Measurements from ENCODE around the gene FCN3.

Gene FCN3

DNA sequence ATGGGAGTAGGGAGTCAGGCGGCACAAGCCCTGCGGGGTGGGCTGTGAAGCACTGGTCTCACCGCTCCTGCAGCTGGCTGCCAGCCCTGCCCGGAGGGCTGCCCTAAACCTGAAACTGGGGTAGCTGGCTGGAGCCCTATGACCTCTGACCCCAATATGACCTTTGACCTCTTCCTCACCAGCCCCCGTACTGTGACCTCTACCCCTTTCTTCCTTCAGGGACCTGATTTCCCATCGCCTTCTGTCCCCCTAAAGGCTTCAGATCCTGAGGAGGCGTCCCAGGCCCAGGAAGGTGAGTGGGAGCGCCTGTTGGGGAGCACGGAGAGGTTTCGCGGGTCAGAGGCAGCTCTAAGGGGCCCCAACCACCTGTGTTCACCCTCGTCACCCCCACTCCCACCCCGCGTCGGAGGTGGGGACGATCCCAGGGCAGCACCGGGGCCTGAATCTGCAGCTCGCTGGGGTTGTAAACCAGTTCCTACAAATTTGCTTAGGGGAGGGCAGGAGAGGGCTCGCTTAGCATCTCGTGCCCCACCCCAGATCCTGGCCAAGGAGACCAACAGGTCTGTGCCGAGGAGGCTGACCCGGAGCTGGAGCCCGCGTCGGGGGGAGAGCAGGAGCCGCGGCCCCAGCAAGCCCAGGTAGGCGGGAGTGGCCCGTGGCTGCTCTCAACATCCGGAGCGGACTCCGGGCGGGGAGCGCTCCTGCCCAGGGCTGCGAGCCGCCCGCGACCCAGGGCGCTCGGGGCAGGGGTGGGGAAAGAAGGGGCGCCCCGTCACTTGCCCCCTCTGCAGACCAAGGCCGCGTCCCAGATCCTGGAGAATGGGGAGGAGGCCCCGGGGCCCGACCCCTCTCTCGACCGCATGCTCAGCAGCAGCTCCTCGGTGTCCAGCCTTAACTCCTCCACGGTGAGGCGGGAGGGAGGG, 25.5 kb downstream of the FCN3 start:
- no peaks in the 10 kb centered on the region for H3K79me2 ChIP-seq (ENCODE audit: insufficient read depth, low read length)
- no peaks in the 10 kb centered on the region for H3K27me3 ChIP-seq (ENCODE audit: low read length)
- H3K4me2 ChIP-seq (ENCODE audit: low read depth, low read length, poor library complexity, severe bottlenecking): peak overlapping the region; percentile 67
- TF ChIP-seq, protein P1, sequence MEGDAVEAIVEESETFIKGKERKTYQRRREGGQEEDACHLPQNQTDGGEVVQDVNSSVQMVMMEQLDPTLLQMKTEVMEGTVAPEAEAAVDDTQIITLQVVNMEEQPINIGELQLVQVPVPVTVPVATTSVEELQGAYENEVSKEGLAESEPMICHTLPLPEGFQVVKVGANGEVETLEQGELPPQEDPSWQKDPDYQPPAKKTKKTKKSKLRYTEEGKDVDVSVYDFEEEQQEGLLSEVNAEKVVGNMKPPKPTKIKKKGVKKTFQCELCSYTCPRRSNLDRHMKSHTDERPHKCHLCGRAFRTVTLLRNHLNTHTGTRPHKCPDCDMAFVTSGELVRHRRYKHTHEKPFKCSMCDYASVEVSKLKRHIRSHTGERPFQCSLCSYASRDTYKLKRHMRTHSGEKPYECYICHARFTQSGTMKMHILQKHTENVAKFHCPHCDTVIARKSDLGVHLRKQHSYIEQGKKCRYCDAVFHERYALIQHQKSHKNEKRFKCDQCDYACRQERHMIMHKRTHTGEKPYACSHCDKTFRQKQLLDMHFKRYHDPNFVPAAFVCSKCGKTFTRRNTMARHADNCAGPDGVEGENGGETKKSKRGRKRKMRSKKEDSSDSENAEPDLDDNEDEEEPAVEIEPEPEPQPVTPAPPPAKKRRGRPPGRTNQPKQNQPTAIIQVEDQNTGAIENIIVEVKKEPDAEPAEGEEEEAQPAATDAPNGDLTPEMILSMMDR (IDR thresholded peaks at IDR 0.05; ENCODE audit: insufficient read depth, low read length, poor library complexity, severe bottlenecking): no peak
- H4K20me1 ChIP-seq (ENCODE audit: low read depth, low read length): no peaks in the 10 kb centered on the region
- H3K27ac ChIP-seq (ENCODE audit: low read depth, low read length): no peak overlapping the region
- no peaks in the 10 kb centered on the region for H3F3A ChIP-seq (ENCODE audit: insufficient read depth)
- H3K36me3 ChIP-seq (ENCODE audit: low read length): no peaks in the 10 kb centered on the region
- H3K4me3 ChIP-seq (ENCODE audit: insufficient read depth, low read length, poor library complexity, severe bottlenecking): peak overlapping the region; percentile 31
- H3K9ac ChIP-seq (ENCODE audit: low read length): peak overlapping the region; percentile 48
- peak overlapping the region; percentile 36 for H2AFZ ChIP-seq (ENCODE audit: low read depth, low read length, severe bottlenecking)
- no peaks in the 10 kb centered on the region for H3K9me3 ChIP-seq (ENCODE audit: insufficient read depth, low read length)
- no peaks in the 10 kb centered on the region for H3K9me2 ChIP-seq (replicated peaks; ENCODE audit: insufficient read depth, low read length)

DNA sequence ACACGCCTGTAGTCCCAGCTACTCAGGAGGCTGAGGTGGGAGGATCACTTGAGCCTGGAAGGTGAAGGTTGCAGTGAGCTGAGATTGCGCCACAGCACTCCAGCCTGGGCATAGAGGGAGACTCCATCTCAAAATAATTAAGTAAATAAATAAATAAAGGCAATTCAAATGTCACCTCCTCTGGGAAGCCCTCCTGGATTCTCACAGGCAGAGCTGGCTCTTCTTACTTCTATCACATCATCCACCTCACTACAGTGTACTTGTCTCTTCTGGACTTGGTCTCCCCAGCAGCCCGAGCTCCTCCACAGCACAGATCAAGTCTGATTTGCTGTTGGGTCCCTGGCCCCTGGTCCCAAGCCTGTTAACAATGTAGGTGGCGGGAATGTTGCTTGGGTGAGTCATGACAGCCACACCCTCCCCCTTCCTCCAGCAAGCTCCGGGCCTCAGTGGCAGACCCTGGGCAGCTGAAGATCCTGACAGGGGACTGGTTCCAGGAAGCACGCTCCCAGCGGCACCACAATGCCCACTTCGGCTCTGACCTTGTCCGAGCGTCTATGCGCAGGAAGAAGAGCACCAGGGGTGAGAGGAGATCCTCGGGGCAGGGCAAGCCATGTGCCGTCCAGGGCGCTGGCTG, 27.5 kb downstream of the FCN3 start:
- no peak overlapping the region for H3K4me3 ChIP-seq (ENCODE audit: insufficient read depth, low read length, poor library complexity, severe bottlenecking)
- no peak overlapping the region for H3K4me2 ChIP-seq (ENCODE audit: low read depth, low read length, poor library complexity, severe bottlenecking)
- H4K20me1 ChIP-seq (ENCODE audit: low read depth, low read length): no peaks in the 10 kb centered on the region
- H3K9me3 ChIP-seq (ENCODE audit: insufficient read depth, low read length): no peaks in the 10 kb centered on the region
- no peaks in the 10 kb centered on the region for H3K9me2 ChIP-seq (replicated peaks; ENCODE audit: insufficient read depth, low read length)
- no peaks in the 10 kb centered on the region for H3K27me3 ChIP-seq (ENCODE audit: low read length)
- peaks cover 3% of the 10 kb centered on the region; the same call in 1 of the 2 replicates for H3K79me2 ChIP-seq (ENCODE audit: insufficient read depth, low read length)
- TF ChIP-seq, protein P1 (IDR thresholded peaks at IDR 0.05; ENCODE audit: insufficient read depth, low read length, poor library complexity, severe bottlenecking): no peak
- TF ChIP-seq EZH2phosphoT487 (conservative IDR thresholded peaks at IDR 0.05; ENCODE audit: low read length): no peak
- H3K36me3 ChIP-seq (ENCODE audit: low read length): no peaks in the 10 kb centered on the region
- no peak overlapping the region for H3K27ac ChIP-seq (ENCODE audit: low read depth, low read length)
- no peak overlapping the region for H2AFZ ChIP-seq (ENCODE audit: low read depth, low read length, severe bottlenecking)
- 0 out of 2 replicates have a peak, but pooled peaks cover 9% of the 10 kb centered on the region for H3F3A ChIP-seq (ENCODE audit: insufficient read depth)
- H3K9ac ChIP-seq (ENCODE audit: low read length): no peak overlapping the region

DNA sequence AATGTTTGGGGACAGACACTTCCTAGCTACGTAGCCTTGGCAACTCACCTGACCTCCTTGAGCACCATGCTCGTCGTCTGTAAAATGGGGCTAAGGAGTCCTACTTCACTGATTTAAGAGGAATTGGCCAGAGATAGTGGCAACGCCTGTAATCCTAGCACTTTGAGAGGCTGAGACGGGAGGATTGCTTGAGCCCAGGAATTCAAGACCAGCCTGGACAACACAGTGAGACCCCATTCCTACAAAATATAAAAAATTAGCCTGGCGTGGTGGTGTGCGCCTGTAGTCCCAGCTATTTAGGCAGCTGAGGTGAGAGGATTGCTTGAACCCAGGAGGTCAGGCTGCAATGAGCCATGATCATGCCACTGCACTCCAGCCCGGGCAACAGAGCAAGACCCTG, 28.3 kb downstream of the FCN3 start:
- H3K27ac ChIP-seq (ENCODE audit: low read depth, low read length): no peak overlapping the region
- no peak overlapping the region for H3K9ac ChIP-seq (ENCODE audit: low read length)
- H3K79me2 ChIP-seq (ENCODE audit: insufficient read depth, low read length): peaks cover 5% of the 10 kb centered on the region; the same call in 1 of the 2 replicates
- H3F3A ChIP-seq (ENCODE audit: insufficient read depth): peaks cover 15% of the 10 kb centered on the region
- no peak overlapping the region for H3K4me3 ChIP-seq (ENCODE audit: insufficient read depth, low read length, poor library complexity, severe bottlenecking)
- no peak for TF ChIP-seq EZH2phosphoT487 (conservative IDR thresholded peaks at IDR 0.05; ENCODE audit: low read length)
- TF ChIP-seq, protein P1 (IDR thresholded peaks at IDR 0.05; ENCODE audit: insufficient read depth, low read length, poor library complexity, severe bottlenecking): no peak
- H3K36me3 ChIP-seq (ENCODE audit: low read length): no peaks in the 10 kb centered on the region
- H4K20me1 ChIP-seq (ENCODE audit: low read depth, low read length): no peaks in the 10 kb centered on the region
- no peak overlapping the region for H3K4me2 ChIP-seq (ENCODE audit: low read depth, low read length, poor library complexity, severe bottlenecking)
- no peaks in the 10 kb centered on the region for H3K9me2 ChIP-seq (replicated peaks; ENCODE audit: insufficient read depth, low read length)
- no peaks in the 10 kb centered on the region for H3K27me3 ChIP-seq (ENCODE audit: low read length)
- H3K9me3 ChIP-seq (ENCODE audit: insufficient read depth, low read length): no peaks in the 10 kb centered on the region
- H2AFZ ChIP-seq (ENCODE audit: low read depth, low read length, severe bottlenecking): no peak overlapping the region

All from SU-DHL-6 (cell line).